HG03025 (cell line): ENCODE data around the gene SAMD11.

Experiments
- ATAC-seq: cut with Tn5 transposase; IDR thresholded peaks from one replicate; pipeline ENCODE4 v1.9.1; 2021; ENCODE audit warnings: mild to moderate bottlenecking, moderate library complexity; ENCODE audit not compliant: unreplicated experiment, low FRiP score

The SAMD11 gene

GRCh38 chr1:905071-905749, 18.5 kb upstream of the SAMD11 start:
- ATAC-seq = no peak

GRCh38 chr1:905811-906599, 17.7 kb upstream of the SAMD11 start:
- no peak for ATAC-seq

GRCh38 chr1:906600-907420, 16.9 kb upstream of the SAMD11 start:
- no peak for ATAC-seq

- no peak for ATAC-seq
These were observed 15.9 kb upstream of the SAMD11 start for GRCh38 chr1:907611-908451.

- no peak for ATAC-seq
These were observed 15.1 kb upstream of the SAMD11 start for GRCh38 chr1:908661-909060.

- ATAC-seq = no peak
These were observed 13.8 kb upstream of the SAMD11 start for GRCh38 chr1:909861-910310.

- no peak for ATAC-seq
These were observed 13.3 kb upstream of the SAMD11 start for GRCh38 chr1:910311-910880.

GRCh38 chr1:910881-911721, 12.6 kb upstream of the SAMD11 start:
- ATAC-seq = no peak

- ATAC-seq = no peak
These were observed 11.6 kb upstream of the SAMD11 start for GRCh38 chr1:911875-912739.

GRCh38 chr1:912740-913301, 10.9 kb upstream of the SAMD11 start:
- no peak for ATAC-seq

- no peak for ATAC-seq
These were observed 10.1 kb upstream of the SAMD11 start for GRCh38 chr1:913491-914130.

GRCh38 chr1:914131-914890, 9.4 kb upstream of the SAMD11 start:
- no peak for ATAC-seq

GRCh38 chr1:914891-915280, 8.8 kb upstream of the SAMD11 start:
- ATAC-seq = no peak

GRCh38 chr1:915295-916172, 8.2 kb upstream of the SAMD11 start:
- ATAC-seq = no peak

GRCh38 chr1:916173-917075, 7.3 kb upstream of the SAMD11 start:
- no peak for ATAC-seq
